GM21723 (cell line): Measurements from ENCODE around the gene KAZN.

Source experiments
- ATAC-seq: cut with Tn5 transposase; IDR thresholded peaks from one replicate; pipeline ENCODE4 v1.9.1; 2021; ENCODE audit warnings: mild to moderate bottlenecking, moderate library complexity; ENCODE audit not compliant: unreplicated experiment

KAZN gene

GRCh38 chr1:15064217-15064929 is 465.9 kb downstream of the KAZN start:
- ATAC-seq = no peak

GRCh38 chr1:15065291-15065690 is 466.8 kb downstream of the KAZN start:
- ATAC-seq = no peak

- ATAC-seq = no peak
These were observed 467.3 kb downstream of the KAZN start for GRCh38 chr1:15065736-15066135.

GRCh38 chr1:15066191-15066590 is 467.7 kb downstream of the KAZN start:
- no peak for ATAC-seq

- ATAC-seq = no peak
These were observed 468.7 kb downstream of the KAZN start for GRCh38 chr1:15067148-15067547.

GRCh38 chr1:15068152-15068551 is 469.7 kb downstream of the KAZN start:
- no peak for ATAC-seq

GRCh38 chr1:15068997-15069396 is 470.5 kb downstream of the KAZN start:
- no peak for ATAC-seq

GRCh38 chr1:15070145-15070748 is 471.8 kb downstream of the KAZN start:
- ATAC-seq = no peak

- ATAC-seq = no peak
These were observed 473.5 kb downstream of the KAZN start for GRCh38 chr1:15071936-15072335.

- ATAC-seq = no peak
These were observed 475.4 kb downstream of the KAZN start for GRCh38 chr1:15073799-15074308.

GRCh38 chr1:15075175-15075574 is 476.7 kb downstream of the KAZN start:
- ATAC-seq = no peak

- ATAC-seq = no peak
These were observed 477.3 kb downstream of the KAZN start for GRCh38 chr1:15075817-15076216.

GRCh38 chr1:15076807-15077206 is 478.3 kb downstream of the KAZN start:
- no peak for ATAC-seq

- ATAC-seq = no peak
These were observed 478.9 kb downstream of the KAZN start for GRCh38 chr1:15077384-15077783.

- ATAC-seq = no peak
These were observed 482.0 kb downstream of the KAZN start for GRCh38 chr1:15080328-15081007.

GRCh38 chr1:15081102-15081501 is 482.6 kb downstream of the KAZN start:
- ATAC-seq = no peak

GRCh38 chr1:15083578-15083977 is 485.1 kb downstream of the KAZN start:
- ATAC-seq = no peak

GRCh38 chr1:15088281-15088971 is 489.9 kb downstream of the KAZN start:
- ATAC-seq = no peak

GRCh38 chr1:15089258-15089992 is 490.9 kb downstream of the KAZN start:
- ATAC-seq = no peak

- ATAC-seq = no peak
These were observed 491.9 kb downstream of the KAZN start for GRCh38 chr1:15090373-15090772.

- ATAC-seq = no peak
These were observed 495.6 kb downstream of the KAZN start for GRCh38 chr1:15094056-15094455.
